K562 (cell line): ENCODE results near the gene ITGAV. TPM values are rescaled to one million over a fixed set of nuclear protein-coding genes. Genes with fewer than 3 reads are reported as not detected.

ENCODE experiments used
- ATAC-seq: fragments of 200-7000 bp; cut with Tn5 transposase; 3 replicates; pipeline ENCODE4 v1.9.1; 2020; ENCODE audit warnings: moderate library complexity
- BruUV-seq: library from RNA; stranded (reverse); fragments of 400-500 nt; replicated peaks from 2 replicates; lab custom pipeline; 2021; lab: Mats Ljungman, UMichigan
- CTCF ChIA-PET: fragments of 300-600 bp; formaldehyde crosslinking; extraction: SDS; loops from one replicate; lab custom pipeline; 2021; ENCODE audit warnings: low intra/inter-chr PET ratio; lab: Yijun Ruan, JAX
- POLR2A ChIA-PET: fragments of 300-600, 350-650 bp; sonication (Branson Sonifier 250); formaldehyde crosslinking; extraction: SDS; loops from one replicate; lab custom pipeline; 2021; ENCODE audit warnings: antibody characterized with exemption, inconsistent platforms; lab: Yijun Ruan, JAX
- DNase-seq, 4 experiments: peaks; one replicate each; pipeline versions ENCODE4 v3.0.0 to v3.0.0-alpha.2; 2011 to 2018; ENCODE audit warnings: low spot score in 3 of 4, mixed read lengths in 3 of 4; ENCODE audit errors: extremely low read depth in 1 of 4
- FAIRE-seq: peaks from 2 replicates; lab custom pipeline; 2011; peaks lifted over from hg19 to GRCh38; lab: Jason Lieb, UNC
- H2AFZ ChIP-seq: 2 replicates; pipeline ENCODE4 v1.6.0; 2011; ENCODE audit warnings: low read depth, low read length, control low read depth, inconsistent platforms
- H3K27ac ChIP-seq: fragments of 200-600 bp; 3 replicates; pipeline ENCODE4 v1.8.0; 2011; ENCODE audit warnings: low read depth, mild to moderate bottlenecking, control low read depth, inconsistent platforms, low read length, moderate library complexity, mixed read lengths; ENCODE audit errors: extremely low read depth
- H3K27me3 ChIP-seq, 2 experiments: fragments of 300-600 bp in 1 of 2; 2 replicates in 1 of 2; 3 replicates in 1 of 2; pipeline versions ENCODE4 v1.6.0 to v1.8.0; 2011; ENCODE audit warnings: inconsistent platforms in 2 of 2, low read length in 2 of 2, mild to moderate bottlenecking in 1 of 2, mixed read lengths in 1 of 2, moderate library complexity in 1 of 2; ENCODE audit not compliant: control insufficient read depth in 2 of 2, insufficient read depth in 2 of 2
- H3K36me3 ChIP-seq: fragments of 300-600 bp; 3 replicates; pipeline ENCODE4 v1.8.0; 2011; ENCODE audit warnings: mild to moderate bottlenecking, low read length, inconsistent platforms; ENCODE audit not compliant: control insufficient read depth, insufficient read depth
- H3K4me1 ChIP-seq, 2 experiments: fragments of 200-600 bp in 1 of 2; replicated peaks in 1 of 2; 2 replicates in 1 of 2; 3 replicates in 1 of 2; pipeline versions ENCODE4 v1.5.1 to v1.8.0; 2011; ENCODE audit warnings: inconsistent platforms in 2 of 2, low read length in 2 of 2, mild to moderate bottlenecking in 1 of 2, mixed read lengths in 1 of 2, moderate library complexity in 1 of 2; ENCODE audit not compliant: control insufficient read depth in 2 of 2, insufficient read depth in 2 of 2
- H3K4me2 ChIP-seq: 2 replicates; pipeline ENCODE4 v1.6.1; 2011; ENCODE audit warnings: low read length, control low read depth, inconsistent platforms, mixed read lengths; ENCODE audit not compliant: insufficient read depth
- H3K4me3 ChIP-seq: fragments of 200-600 bp; sonication (generic), shearing (Covaris generic); 2 replicates; pipeline ENCODE4 v1.5.1; 2016; ENCODE audit warnings: control low read depth, inconsistent platforms
- H3K79me2 ChIP-seq: fragments of 200-600 bp; 3 replicates; pipeline ENCODE4 v1.8.0; 2011; ENCODE audit warnings: low read length, inconsistent platforms; ENCODE audit not compliant: control insufficient read depth, insufficient read depth
- H3K9ac ChIP-seq, 2 experiments: 2 replicates each; pipeline versions ENCODE4 v1.6.0 to v1.6.1; 2011; ENCODE audit warnings: low read depth in 2 of 2, low read length in 2 of 2, control low read depth in 1 of 2, inconsistent platforms in 1 of 2, mild to moderate bottlenecking in 1 of 2, mixed read lengths in 1 of 2; ENCODE audit not compliant: insufficient read depth in 1 of 2
- H3K9me1 ChIP-seq: one replicate; pipeline ENCODE4 v1.6.0; 2011; ENCODE audit warnings: inconsistent platforms, mild to moderate bottlenecking, low read length, moderate library complexity; ENCODE audit not compliant: control insufficient read depth, insufficient read depth
- H3K9me3 ChIP-seq: replicated peaks from 2 replicates; pipeline ENCODE4 v1.5.1; 2011; ENCODE audit warnings: low read depth, low read length, inconsistent platforms; ENCODE audit not compliant: control insufficient read depth, insufficient read depth
- H4K20me1 ChIP-seq: replicated peaks from 2 replicates; pipeline ENCODE4 v1.6.1; 2011; ENCODE audit warnings: low read length, inconsistent platforms, mixed read lengths; ENCODE audit not compliant: control insufficient read depth, insufficient read depth
- ATF1 ChIP-seq, 2 experiments: fragments of 450-650 bp in 1 of 2; IDR thresholded peaks; 2 replicates each; pipeline ENCODE4 v1.6.1; 2016; ENCODE audit warnings: missing compliant biosample characterization in 1 of 2, missing genetic modification characterization in 1 of 2
- ERF ChIP-seq: fragments of 450-650 bp; formaldehyde crosslinking; IDR thresholded peaks from 2 replicates; pipeline ENCODE4 v1.4.0; 2020; ENCODE audit warnings: mild to moderate bottlenecking, mixed read lengths
- FIP1L1 ChIP-seq: fragments of 200-400 bp; formaldehyde crosslinking; IDR thresholded peaks from 2 replicates; pipeline ENCODE4 v1.6.1; 2018; ENCODE audit warnings: mild to moderate bottlenecking, low read depth, low read length; ENCODE audit not compliant: poor library complexity, severe bottlenecking
- GMEB1 ChIP-seq: fragments of 250-450 bp; sonication (Bioruptor Pico); IDR thresholded peaks from 2 replicates; pipeline ENCODE4 v1.4.0; 2020; ENCODE audit warnings: mild to moderate bottlenecking
- GTF2F1 ChIP-seq: IDR thresholded peaks from 2 replicates; pipeline ENCODE4 v1.6.1; 2011; ENCODE audit warnings: low read depth, low read length, improper control_type of control experiment
- HMG20A ChIP-seq: fragments of 450-650 bp; formaldehyde crosslinking; conservative IDR thresholded peaks from 2 replicates; pipeline ENCODE4 v1.4.0; 2020; ENCODE audit warnings: mild to moderate bottlenecking, mixed read lengths
- HMG20B ChIP-seq: fragments of 250-450 bp; sonication (Bioruptor Pico); IDR thresholded peaks from 2 replicates; pipeline ENCODE4 v1.5.0; 2021; ENCODE audit warnings: mild to moderate bottlenecking
- IRF9 ChIP-seq: fragments of 450-650 bp; IDR thresholded peaks from 2 replicates; pipeline ENCODE4 v1.6.1; 2016; ENCODE audit warnings: missing biosample characterization, missing genetic modification characterization
- KLF13 ChIP-seq: fragments of 450-650 bp; IDR thresholded peaks from 2 replicates; pipeline ENCODE4 v1.6.1; 2016; ENCODE audit warnings: missing genetic modification characterization, low read depth, mild to moderate bottlenecking, missing compliant biosample characterization, moderate library complexity, borderline replicate concordance
- PREB ChIP-seq: sonication (generic); formaldehyde crosslinking; IDR thresholded peaks from 2 replicates; pipeline ENCODE4 v1.8.1; 2023; ENCODE audit warnings: mild to moderate bottlenecking, missing genetic modification reagents
- RBFOX2 ChIP-seq: fragments of 200-400 bp; formaldehyde crosslinking; IDR thresholded peaks from 2 replicates; pipeline ENCODE4 v1.6.1; 2017; ENCODE audit warnings: low read depth, mild to moderate bottlenecking, low read length, moderate library complexity
- RBM25 ChIP-seq: fragments of 200-400 bp; formaldehyde crosslinking; IDR thresholded peaks from 2 replicates; pipeline ENCODE4 v1.6.1; 2018; ENCODE audit warnings: low read length, low read depth, moderate library complexity; ENCODE audit not compliant: severe bottlenecking
- RNF219 ChIP-seq: fragments of 250-450 bp; sonication (Bioruptor Pico); IDR thresholded peaks from 2 replicates; pipeline ENCODE4 v1.5.0; 2022; ENCODE audit warnings: mild to moderate bottlenecking
- RUNX1 ChIP-seq: sonication (generic); IDR thresholded peaks from 2 replicates; pipeline ENCODE4 v1.6.1; 2016; ENCODE audit warnings: antibody characterized with exemption, low read depth
- SAP30 ChIP-seq: fragments of 200-600 bp; sonication (generic); IDR thresholded peaks from 2 replicates; pipeline ENCODE4 v1.6.1; 2012; ENCODE audit warnings: borderline replicate concordance, low read depth, mild to moderate bottlenecking, moderate library complexity, low read length, control low read depth, inconsistent platforms; ENCODE audit not compliant: insufficient read depth, poor library complexity, severe bottlenecking
- YBX1 ChIP-seq: fragments of 450-650 bp; IDR thresholded peaks from 2 replicates; pipeline ENCODE4 v1.7.1; 2016; ENCODE audit warnings: mild to moderate bottlenecking
- ZNF175 ChIP-seq: fragments of 200-800 bp; sonication (Bioruptor generic); IDR thresholded peaks from 2 replicates; pipeline ENCODE4 v1.6.1; 2016; ENCODE audit warnings: low read depth, mild to moderate bottlenecking, missing genetic modification characterization, missing compliant biosample characterization
- ZNF444 ChIP-seq: fragments of 250-450 bp; sonication (Bioruptor Pico); IDR thresholded peaks from 2 replicates; pipeline ENCODE4 v1.4.0; 2020; ENCODE audit warnings: mild to moderate bottlenecking, moderate library complexity
- WGBS: fragments of 100-300 bp; shearing (Covaris generic); methylation state at CpG from one replicate; pipeline ENCODE4 v1.1.6; 2016; ENCODE audit warnings: low coverage, mixed read lengths; ENCODE audit not compliant: insufficient coverage; ENCODE audit errors: missing lambda C conversion rate; 5-methylcytosine and 5-hydroxymethylcytosine counted together
- in situ Hi-C: fragments of 300-500 bp; cut with MboI; formaldehyde crosslinking; loops from 4 replicates; pipeline ENCODE4 v1.15.0; 2018; ENCODE audit warnings: inconsistent platforms, mixed read lengths
- intact Hi-C: fragments of 100-400 bp; cut with micrococcal nuclease; formaldehyde crosslinking; loops from 2 replicates; pipeline ENCODE4 v1.14.2; 2022
- polyA plus RNA-seq, 8 experiments: library from polyadenylated mRNA; depleted of rRNA in 4 of 8; stranded (reverse) in 5 of 8; unstranded in 3 of 8; fragments of >200 nt; fragmentation: Nextera tagmentation in 2 of 8; fragmentation: Illumina TruSeq in 1 of 8; extraction: Ambion mirVana in 2 of 8; extraction: Trizol in 1 of 8; gene quantifications; 2 replicates each; pipeline versions ENCODE4 v1.2.1 to v1.2.3, GENCODE V29; 2011 to 2014; ENCODE audit warnings: inconsistent platforms in 1 of 8, missing spikeins in 1 of 8
- total RNA-seq, 7 experiments: library from RNA; depleted of rRNA in 6 of 7; stranded (reverse); fragments of >200 nt in 6 of 7; fragmentation: Illumina TruSeq in 2 of 7; extraction: Trizol in 2 of 7; gene quantifications; 2 replicates each; pipeline versions ENCODE4 v1.2.1 to v1.2.3, GENCODE V29; 2011 to 2021; ENCODE audit warnings: low replicate concordance in 1 of 7

ITGAV gene
- total and polyA plus RNA-seq, 9 of the 15 experiments (the other 6 are each of a cell fraction or from before 2014, with no cell fraction given) = 3.7 to 17.7 (median 10.7) TPM

- H3K27ac ChIP-seq = no peak overlapping the region
- ATAC-seq (no peak), DNase-seq (no peak), FAIRE-seq (no peak)
- POLR2A ChIA-PET = interaction anchor here (0.5 to 1.1 kb wide), 2 partner anchors 12 to 22 kb away, joined by 3 read pairs; no protein-coding TSS in a partner anchor
- H3K4me1 ChIP-seq = no peaks in the 10 kb centered on the region
- 100% methylated on average over 1 of the region's 1 CpG for WGBS
- H4K20me1 ChIP-seq = no peaks in the 10 kb centered on the region
- in situ Hi-C loops (no loop called here), intact Hi-C loops (no loop called here)
- no peak overlapping the region for H3K4me3 ChIP-seq
- BruUV-seq = no TSS peak
- no peaks in the 10 kb centered on the region for H3K9me1 ChIP-seq
- H2AFZ ChIP-seq = no peak overlapping the region
- no peak overlapping the region for H3K4me2 ChIP-seq
- H3K27me3 ChIP-seq = no peaks in the 10 kb centered on the region
- CTCF ChIA-PET = no interaction called here
- H3K9ac ChIP-seq = no peak overlapping the region
- no peaks in the 10 kb centered on the region for H3K9me3 ChIP-seq
- H3K36me3 ChIP-seq = peaks cover 47% of the 10 kb centered on the region; the same call in 2 of the 3 replicates
- H3K79me2 ChIP-seq = no peaks in the 10 kb centered on the region
- TF ChIP-seq GMEB1 (CRISPR knock-in tag) = no peak
- TF ChIP-seq FIP1L1 = no peak
- TF ChIP-seq ZNF444 (CRISPR knock-in tag) = no peak
- TF ChIP-seq RBM25 = no peak
- no peak for TF ChIP-seq ZNF175 (CRISPR knock-in tag)
- TF ChIP-seq RBFOX2 = no peak
- no peak for TF ChIP-seq ERF (CRISPR knock-in tag)
- TF ChIP-seq GTF2F1 = no peak
- no peak for TF ChIP-seq HMG20A
- no peak for TF ChIP-seq ATF1 (CRISPR knock-in tag; IDR thresholded peaks at IDR 0.05)
- TF ChIP-seq ATF1 (tag; IDR thresholded peaks at IDR 0.05) = no peak
- no peak for TF ChIP-seq YBX1
- TF ChIP-seq RUNX1 = no peak
- no peak for TF ChIP-seq HMG20B (CRISPR knock-in tag)
- TF ChIP-seq SAP30 = no peak
- TF ChIP-seq IRF9 (tag) = no peak
- TF ChIP-seq PREB (CRISPR knock-in tag) = no peak
- no peak for TF ChIP-seq RNF219
- no peak for TF ChIP-seq KLF13 (tag)
Observed at GRCh38 chr2:186675380-186675779, 85.5 kb downstream of the ITGAV start.
